ENCODE measurements around the gene STARD3NL. TPM values are rescaled to one million over a fixed set of nuclear protein-coding genes. Genes with fewer than 3 reads are reported as not detected.

STARD3NL gene
- total and polyA plus RNA-seq, 5 donors from 2014 or later = 13.1 to 33.8 (median 30.4) TPM

GRCh38 chr7:38151556-38151955 is 26.5 kb upstream of the STARD3NL start:
- no peaks in the 10 kb centered on the region for H3K4me1 ChIP-seq (ENCODE audit: control insufficient read depth, insufficient read depth, low read length, poor library complexity, severe bottlenecking)
- DNase-seq (no peak), ATAC-seq (ENCODE audit: low read depth in 2 of 2) (no peak)
- H3K27ac ChIP-seq (ENCODE audit: insufficient read depth, low read length, poor library complexity, severe bottlenecking) = no peak overlapping the region
- H3K4me1 Mint-ChIP-seq = no peaks in the 10 kb centered on the region
- peaks cover 51% of the 10 kb centered on the region for H3K27me3 Mint-ChIP-seq
- H3K4me3 ChIP-seq (ENCODE audit: low read depth, low read length) = no peak overlapping the region
- H3K27me3 ChIP-seq (ENCODE audit: control insufficient read depth, insufficient read depth, low read length) = peaks cover 5% of the 10 kb centered on the region
- no peaks in the 10 kb centered on the region for H3K36me3 ChIP-seq (ENCODE audit: control insufficient read depth, insufficient read depth, low read length)
- H3K27ac Mint-ChIP-seq = no peak overlapping the region
- no peak overlapping the region for H3K4me3 Mint-ChIP-seq
- H3K9me3 ChIP-seq (ENCODE audit: control insufficient read depth in 2 of 2, low read length in 2 of 2) = no peaks in the 10 kb centered on the region
- H3K9me3 Mint-ChIP-seq = peaks cover 0 to 5% (median 0%) of the 10 kb centered on the region in 7 donors
- no peaks in the 10 kb centered on the region for H3K36me3 Mint-ChIP-seq

- no peak overlapping the region for H3K27ac Mint-ChIP-seq
- H3K4me3 Mint-ChIP-seq = no peak overlapping the region
- peaks cover 52% of the 10 kb centered on the region for H3K27me3 Mint-ChIP-seq
- H3K36me3 ChIP-seq (ENCODE audit: control insufficient read depth, insufficient read depth, low read length) = no peaks in the 10 kb centered on the region
- H3K4me1 ChIP-seq (ENCODE audit: control insufficient read depth, insufficient read depth, low read length, poor library complexity, severe bottlenecking) = no peaks in the 10 kb centered on the region
- no peak for DNase-seq
- H3K9me3 ChIP-seq (ENCODE audit: control insufficient read depth in 2 of 2, low read length in 2 of 2) = no peaks in the 10 kb centered on the region
- H3K9me3 Mint-ChIP-seq = peaks cover 0 to 5% (median 0%) of the 10 kb centered on the region in 7 donors
- H3K27ac ChIP-seq (ENCODE audit: insufficient read depth, low read length, poor library complexity, severe bottlenecking) = no peak overlapping the region
- peaks cover 4% of the 10 kb centered on the region for H3K27me3 ChIP-seq (ENCODE audit: control insufficient read depth, insufficient read depth, low read length)
- no peak for ATAC-seq (ENCODE audit: low read depth in 2 of 2)
- no peaks in the 10 kb centered on the region for H3K4me1 Mint-ChIP-seq
- H3K36me3 Mint-ChIP-seq = no peaks in the 10 kb centered on the region
- H3K4me3 ChIP-seq (ENCODE audit: low read depth, low read length) = no peak overlapping the region
Observed at GRCh38 chr7:38153515-38153914, 24.5 kb upstream of the STARD3NL start.

- no peak overlapping the region for H3K4me3 Mint-ChIP-seq
- peaks cover 0 to 5% (median 0%) of the 10 kb centered on the region in 7 donors for H3K9me3 Mint-ChIP-seq
- Histone ChIP-seq H3K9me3 (ENCODE audit: control insufficient read depth in 2 of 2, low read length in 2 of 2) (no peaks in the 10 kb centered on the region), H3K4me1 (ENCODE audit: control insufficient read depth, insufficient read depth, low read length, poor library complexity, severe bottlenecking) (no peaks in the 10 kb centered on the region), H3K4me3 (ENCODE audit: low read depth, low read length) (no peak overlapping the region), H3K27me3 (ENCODE audit: control insufficient read depth, insufficient read depth, low read length) (peaks cover 4% of the 10 kb centered on the region), H3K36me3 (ENCODE audit: control insufficient read depth, insufficient read depth, low read length) (no peaks in the 10 kb centered on the region), H3K27ac (ENCODE audit: insufficient read depth, low read length, poor library complexity, severe bottlenecking) (no peak overlapping the region)
- no peak for DNase-seq
- no peaks in the 10 kb centered on the region for H3K4me1 Mint-ChIP-seq
- peaks cover 56% of the 10 kb centered on the region for H3K27me3 Mint-ChIP-seq
- no peaks in the 10 kb centered on the region for H3K36me3 Mint-ChIP-seq
- ATAC-seq (ENCODE audit: low read depth in 2 of 2) = no peak
- no peak overlapping the region for H3K27ac Mint-ChIP-seq
Observed at GRCh38 chr7:38154278-38154677, 23.8 kb upstream of the STARD3NL start.

- H3K27ac Mint-ChIP-seq = no peak overlapping the region
- H3K27me3 Mint-ChIP-seq = peaks cover 52% of the 10 kb centered on the region
- no peaks in the 10 kb centered on the region for H3K4me1 Mint-ChIP-seq
- no peak overlapping the region for H3K4me3 Mint-ChIP-seq
- Histone ChIP-seq H3K36me3 (ENCODE audit: control insufficient read depth, insufficient read depth, low read length) (no peaks in the 10 kb centered on the region), H3K27ac (ENCODE audit: insufficient read depth, low read length, poor library complexity, severe bottlenecking) (no peak overlapping the region), H3K9me3 (ENCODE audit: control insufficient read depth in 2 of 2, low read length in 2 of 2) (no peaks in the 10 kb centered on the region), H3K4me1 (ENCODE audit: control insufficient read depth, insufficient read depth, low read length, poor library complexity, severe bottlenecking) (no peaks in the 10 kb centered on the region), H3K4me3 (ENCODE audit: low read depth, low read length) (no peak overlapping the region), H3K27me3 (ENCODE audit: control insufficient read depth, insufficient read depth, low read length) (peaks cover 7% of the 10 kb centered on the region)
- H3K36me3 Mint-ChIP-seq = no peaks in the 10 kb centered on the region
- H3K9me3 Mint-ChIP-seq = peaks cover 0 to 2% (median 0%) of the 10 kb centered on the region in 7 donors
- DNase-seq (no peak), ATAC-seq (ENCODE audit: low read depth in 2 of 2) (no peak)
Observed at GRCh38 chr7:38160003-38160571, 18.0 kb upstream of the STARD3NL start.

GRCh38 chr7:38162036-38162435 is 16.0 kb upstream of the STARD3NL start:
- Mint-ChIP-seq H3K9me3 (no peaks in the 10 kb centered on the region), H3K4me3 (no peak overlapping the region), H3K4me1 (no peaks in the 10 kb centered on the region), H3K36me3 (no peaks in the 10 kb centered on the region), H3K27me3 (peaks cover 56% of the 10 kb centered on the region), H3K27ac (no peak overlapping the region)
- H3K9me3 ChIP-seq (ENCODE audit: control insufficient read depth in 2 of 2, low read length in 2 of 2) = no peaks in the 10 kb centered on the region
- H3K4me3 ChIP-seq (ENCODE audit: low read depth, low read length) = no peak overlapping the region
- H3K27ac ChIP-seq (ENCODE audit: insufficient read depth, low read length, poor library complexity, severe bottlenecking) = no peak overlapping the region
- no peaks in the 10 kb centered on the region for H3K36me3 ChIP-seq (ENCODE audit: control insufficient read depth, insufficient read depth, low read length)
- H3K4me1 ChIP-seq (ENCODE audit: control insufficient read depth, insufficient read depth, low read length, poor library complexity, severe bottlenecking) = no peaks in the 10 kb centered on the region
- DNase-seq (no peak), ATAC-seq (ENCODE audit: low read depth in 2 of 2) (no peak)
- peaks cover 7% of the 10 kb centered on the region for H3K27me3 ChIP-seq (ENCODE audit: control insufficient read depth, insufficient read depth, low read length)

GRCh38 chr7:38163671-38164070 is 14.4 kb upstream of the STARD3NL start:
- ATAC-seq (ENCODE audit: low read depth in 2 of 2) = no peak
- H3K27me3 ChIP-seq (ENCODE audit: control insufficient read depth, insufficient read depth, low read length) = peaks cover 12% of the 10 kb centered on the region
- H3K27ac Mint-ChIP-seq = no peak overlapping the region

GRCh38 chr7:38168890-38169570 is 9.0 kb upstream of the STARD3NL start:
- H3K36me3 Mint-ChIP-seq = peaks cover 4% of the 10 kb centered on the region

More at GRCh38 chr7:38163671-38164070, 14.4 kb upstream of the STARD3NL start:
- no peaks in the 10 kb centered on the region for H3K4me1 ChIP-seq (ENCODE audit: control insufficient read depth, insufficient read depth, low read length, poor library complexity, severe bottlenecking)
- no peak overlapping the region for H3K27ac ChIP-seq (ENCODE audit: insufficient read depth, low read length, poor library complexity, severe bottlenecking)
- Mint-ChIP-seq H3K4me1 (peaks cover 0 to 1% (median 0%) of the 10 kb centered on the region in 4 donors), H3K9me3 (no peaks in the 10 kb centered on the region), H3K36me3 (no peaks in the 10 kb centered on the region), H3K4me3 (no peak overlapping the region), H3K27me3 (peaks cover 66% of the 10 kb centered on the region)
- H3K36me3 ChIP-seq (ENCODE audit: control insufficient read depth, insufficient read depth, low read length) = no peaks in the 10 kb centered on the region
- no peak overlapping the region for H3K4me3 ChIP-seq (ENCODE audit: low read depth, low read length)
- no peak for DNase-seq
- no peaks in the 10 kb centered on the region for H3K9me3 ChIP-seq (ENCODE audit: control insufficient read depth in 2 of 2, low read length in 2 of 2)

GRCh38 chr7:38169847-38170246 is 8.2 kb upstream of the STARD3NL start:
- Mint-ChIP-seq H3K27me3 (peaks cover 72% of the 10 kb centered on the region), H3K9me3 (peaks cover 0 to 6% (median 2%) of the 10 kb centered on the region in 7 donors), H3K4me1 (peaks cover 0 to 1% (median 0%) of the 10 kb centered on the region in 4 donors), H3K4me3 (no peak overlapping the region), H3K36me3 (peaks cover 4% of the 10 kb centered on the region), H3K27ac (no peak overlapping the region)
- peaks cover 0 to 4% of the 10 kb centered on the region in 2 experiments for H3K9me3 ChIP-seq (ENCODE audit: control insufficient read depth in 2 of 2, low read length in 2 of 2)
- H3K4me3 ChIP-seq (ENCODE audit: low read depth, low read length) = no peak overlapping the region
- no peaks in the 10 kb centered on the region for H3K36me3 ChIP-seq (ENCODE audit: control insufficient read depth, insufficient read depth, low read length)
- H3K4me1 ChIP-seq (ENCODE audit: control insufficient read depth, insufficient read depth, low read length, poor library complexity, severe bottlenecking) = no peaks in the 10 kb centered on the region
- peaks cover 17% of the 10 kb centered on the region for H3K27me3 ChIP-seq (ENCODE audit: control insufficient read depth, insufficient read depth, low read length)
- DNase-seq (no peak), ATAC-seq (ENCODE audit: low read depth in 2 of 2) (no peak)
- H3K27ac ChIP-seq (ENCODE audit: insufficient read depth, low read length, poor library complexity, severe bottlenecking) = no peak overlapping the region

More at GRCh38 chr7:38168890-38169570, 9.0 kb upstream of the STARD3NL start:
- peaks cover 0 to 4% of the 10 kb centered on the region in 2 experiments for H3K9me3 ChIP-seq (ENCODE audit: control insufficient read depth in 2 of 2, low read length in 2 of 2)
- no peaks in the 10 kb centered on the region for H3K36me3 ChIP-seq (ENCODE audit: control insufficient read depth, insufficient read depth, low read length)
- Mint-ChIP-seq H3K27me3 (peaks cover 80% of the 10 kb centered on the region), H3K9me3 (peaks cover 0 to 6% (median 2%) of the 10 kb centered on the region in 7 donors), H3K4me3 (no peak overlapping the region), H3K27ac (no peak overlapping the region), H3K4me1 (peaks cover 0 to 1% (median 0%) of the 10 kb centered on the region in 4 donors)
- peaks cover 21% of the 10 kb centered on the region for H3K27me3 ChIP-seq (ENCODE audit: control insufficient read depth, insufficient read depth, low read length)
- H3K4me1 ChIP-seq (ENCODE audit: control insufficient read depth, insufficient read depth, low read length, poor library complexity, severe bottlenecking) = no peaks in the 10 kb centered on the region
- no peak overlapping the region for H3K4me3 ChIP-seq (ENCODE audit: low read depth, low read length)
- H3K27ac ChIP-seq (ENCODE audit: insufficient read depth, low read length, poor library complexity, severe bottlenecking) = no peak overlapping the region
- DNase-seq (no peak), ATAC-seq (ENCODE audit: low read depth in 2 of 2) (no peak)
